ENCODE data around the gene OR1E1. TPM values are rescaled to one million over a fixed set of nuclear protein-coding genes. Genes with fewer than 3 reads are reported as not detected.
"Not testable (repeated sequence)": the region's sequence is repeated elsewhere in the genome, so short reads cannot be mapped to it uniquely, and the experiment has no call there.

Gene OR1E1, protein sequence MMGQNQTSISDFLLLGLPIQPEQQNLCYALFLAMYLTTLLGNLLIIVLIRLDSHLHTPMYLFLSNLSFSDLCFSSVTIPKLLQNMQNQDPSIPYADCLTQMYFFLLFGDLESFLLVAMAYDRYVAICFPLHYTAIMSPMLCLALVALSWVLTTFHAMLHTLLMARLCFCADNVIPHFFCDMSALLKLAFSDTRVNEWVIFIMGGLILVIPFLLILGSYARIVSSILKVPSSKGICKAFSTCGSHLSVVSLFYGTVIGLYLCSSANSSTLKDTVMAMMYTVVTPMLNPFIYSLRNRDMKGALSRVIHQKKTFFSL
- not detected for total RNA-seq

DNA sequence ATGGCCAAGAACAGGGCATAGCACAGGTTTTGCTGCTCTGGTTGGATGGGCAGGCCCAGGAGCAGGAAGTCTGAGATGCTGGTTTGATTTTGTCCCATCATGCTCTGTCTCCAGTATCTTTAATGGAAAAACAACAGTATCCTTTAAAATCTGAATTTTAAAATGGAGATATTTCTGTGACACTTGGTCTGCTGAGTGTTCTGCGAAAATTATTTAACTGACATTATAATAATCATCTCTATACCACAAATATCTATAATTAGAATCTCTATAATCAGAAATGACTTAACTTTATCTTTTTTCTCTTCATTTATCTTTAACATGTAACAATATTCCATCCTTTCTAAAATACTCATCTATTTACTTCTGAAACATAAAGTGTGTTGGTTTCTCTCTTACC lies at the start of gene OR1E1:
Gene OR1E1, minus strand, starts transcription at position 101 of the 400 bp plus-strand sequence. Its CDS starts 0 bp downstream, at position 101.
- TF ChIP-seq, protein P1, sequence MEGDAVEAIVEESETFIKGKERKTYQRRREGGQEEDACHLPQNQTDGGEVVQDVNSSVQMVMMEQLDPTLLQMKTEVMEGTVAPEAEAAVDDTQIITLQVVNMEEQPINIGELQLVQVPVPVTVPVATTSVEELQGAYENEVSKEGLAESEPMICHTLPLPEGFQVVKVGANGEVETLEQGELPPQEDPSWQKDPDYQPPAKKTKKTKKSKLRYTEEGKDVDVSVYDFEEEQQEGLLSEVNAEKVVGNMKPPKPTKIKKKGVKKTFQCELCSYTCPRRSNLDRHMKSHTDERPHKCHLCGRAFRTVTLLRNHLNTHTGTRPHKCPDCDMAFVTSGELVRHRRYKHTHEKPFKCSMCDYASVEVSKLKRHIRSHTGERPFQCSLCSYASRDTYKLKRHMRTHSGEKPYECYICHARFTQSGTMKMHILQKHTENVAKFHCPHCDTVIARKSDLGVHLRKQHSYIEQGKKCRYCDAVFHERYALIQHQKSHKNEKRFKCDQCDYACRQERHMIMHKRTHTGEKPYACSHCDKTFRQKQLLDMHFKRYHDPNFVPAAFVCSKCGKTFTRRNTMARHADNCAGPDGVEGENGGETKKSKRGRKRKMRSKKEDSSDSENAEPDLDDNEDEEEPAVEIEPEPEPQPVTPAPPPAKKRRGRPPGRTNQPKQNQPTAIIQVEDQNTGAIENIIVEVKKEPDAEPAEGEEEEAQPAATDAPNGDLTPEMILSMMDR (IDR thresholded peaks at IDR 0.05): no peak
- TF ChIP-seq POLR2A (IDR thresholded peaks at IDR 0.05): no peak
- intact Hi-C loops (cut with DNase I; ENCODE audit: low total_unique reads): no loop called here
- no peak for DNase-seq (ENCODE audit: low spot score in 2 of 2)
- WGBS, 2 donors: 89 to 91% methylated on average over 1 of the region's 1 CpG
- H3K4me3 ChIP-seq (ENCODE audit: low read depth, poor library complexity, severe bottlenecking): no peak within 1 kb of the TSS

DNA sequence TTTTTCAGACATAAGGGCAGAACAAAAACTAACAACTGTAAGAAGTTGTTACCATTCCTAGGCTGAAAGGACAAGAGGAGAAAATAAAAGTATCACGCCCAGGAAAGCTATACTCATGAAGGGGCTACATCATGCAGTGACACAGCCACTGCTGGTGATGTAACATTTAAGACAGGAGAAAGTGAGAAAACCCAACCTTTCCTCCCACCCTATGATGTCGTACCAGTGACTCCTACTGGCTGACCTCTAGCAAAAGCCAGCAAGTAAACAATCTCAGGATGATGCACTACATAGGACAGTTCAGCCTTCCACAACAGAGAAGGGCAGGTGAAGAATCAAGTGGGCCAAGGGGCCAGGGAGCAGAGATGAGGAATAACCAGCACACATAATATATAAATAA lies 49.4 kb upstream of the OR1E1 start:
- DNase-seq (ENCODE audit: low spot score in 2 of 2): no peak
- 35 to 44% methylated on average over 2 of the region's 2 CpGs for WGBS, 2 donors

DNA sequence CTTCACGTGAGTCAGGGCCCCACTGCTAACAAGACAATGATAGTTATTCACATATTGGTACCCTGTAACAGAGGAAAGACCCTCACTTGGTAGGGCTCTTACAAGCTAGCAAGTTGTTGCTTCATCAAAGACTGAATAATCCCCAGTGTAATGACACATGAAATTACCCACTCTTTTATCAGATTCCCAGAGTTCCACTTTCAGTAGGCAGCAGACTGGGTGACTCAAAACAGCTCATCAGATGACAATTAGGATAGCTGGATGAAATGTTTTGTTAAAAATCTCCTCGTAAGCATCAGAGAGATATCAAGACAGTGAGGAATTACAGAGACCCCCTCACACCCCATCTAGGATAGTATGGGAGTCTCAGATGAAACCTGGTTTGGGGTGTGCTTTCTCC lies 42.2 kb upstream of the OR1E1 start:
- no peak for DNase-seq (ENCODE audit: low spot score in 2 of 2)
- no peak overlapping the region for H3K4me3 ChIP-seq (ENCODE audit: low read depth, poor library complexity, severe bottlenecking)
- TF ChIP-seq, protein P1 (IDR thresholded peaks at IDR 0.05): no peak
- TF ChIP-seq POLR2A (IDR thresholded peaks at IDR 0.05): no peak
- WGBS, 2 donors: 77 to 78% methylated on average over 2 of the region's 2 CpGs
- intact Hi-C loops (cut with DNase I; ENCODE audit: low total_unique reads): no loop called here

More for the DNA sequence above, 49.4 kb upstream of the OR1E1 start:
- no peak for TF ChIP-seq POLR2A (IDR thresholded peaks at IDR 0.05)
- TF ChIP-seq, protein P1 (IDR thresholded peaks at IDR 0.05): no peak
- intact Hi-C loops (cut with DNase I; ENCODE audit: low total_unique reads): no loop called here
- H3K4me3 ChIP-seq (ENCODE audit: low read depth, poor library complexity, severe bottlenecking): no peak overlapping the region

DNA sequence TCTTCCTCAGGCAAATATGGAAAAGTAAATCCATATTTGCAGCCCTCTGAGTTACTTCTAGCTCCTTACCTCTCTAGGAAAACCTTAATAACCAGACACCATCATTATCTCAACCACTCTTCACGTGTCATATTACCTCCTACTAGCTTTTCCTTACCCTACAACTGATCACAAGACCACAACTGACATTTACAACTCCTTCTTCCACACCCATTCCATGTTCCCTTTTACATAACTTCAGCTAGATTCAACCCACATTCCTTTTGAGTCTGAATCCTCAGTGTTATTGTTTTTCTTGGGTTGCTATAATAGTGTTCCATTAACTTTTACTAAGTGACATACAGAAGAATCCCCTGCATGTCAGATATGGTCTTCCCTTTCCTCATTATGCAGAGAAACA lies 40.2 kb upstream of the OR1E1 start:
- 63 to 77% methylated on average over 1 of the region's 1 CpG for WGBS, 2 donors
- no peak overlapping the region for H3K4me3 ChIP-seq (ENCODE audit: low read depth, poor library complexity, severe bottlenecking)
- no peak for TF ChIP-seq POLR2A (IDR thresholded peaks at IDR 0.05)
- TF ChIP-seq, protein P1 (IDR thresholded peaks at IDR 0.05): no peak
- intact Hi-C loops (cut with DNase I; ENCODE audit: low total_unique reads): no loop called here
- DNase-seq (ENCODE audit: low spot score in 2 of 2): no peak

DNA sequence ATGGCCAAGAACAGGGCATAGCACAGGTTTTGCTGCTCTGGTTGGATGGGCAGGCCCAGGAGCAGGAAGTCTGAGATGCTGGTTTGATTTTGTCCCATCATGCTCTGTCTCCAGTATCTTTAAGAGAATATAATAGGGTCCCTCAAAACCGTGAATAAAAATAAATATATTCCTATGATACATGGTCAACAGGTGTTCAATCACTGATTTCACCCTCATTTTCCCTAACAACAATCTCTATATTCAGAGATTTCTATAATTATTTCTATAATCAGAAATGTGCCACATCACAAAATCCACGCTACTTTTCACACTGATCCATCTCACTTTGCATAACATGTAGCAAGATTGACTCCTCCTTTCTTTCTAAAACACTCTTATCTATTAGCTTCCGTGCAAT lies 35.5 kb upstream of the OR1E1 start, which contains the start of gene OR1E2:
Gene OR1E2, minus strand, starts transcription at position 101 of the 400 bp plus-strand sequence. Its CDS starts 0 bp downstream, at position 101.
- H3K4me3 ChIP-seq (ENCODE audit: low read depth, poor library complexity, severe bottlenecking): no peak within 1 kb of the TSS
- WGBS, 2 donors: 73 to 84% methylated on average over 3 of the region's 3 CpGs

DNA sequence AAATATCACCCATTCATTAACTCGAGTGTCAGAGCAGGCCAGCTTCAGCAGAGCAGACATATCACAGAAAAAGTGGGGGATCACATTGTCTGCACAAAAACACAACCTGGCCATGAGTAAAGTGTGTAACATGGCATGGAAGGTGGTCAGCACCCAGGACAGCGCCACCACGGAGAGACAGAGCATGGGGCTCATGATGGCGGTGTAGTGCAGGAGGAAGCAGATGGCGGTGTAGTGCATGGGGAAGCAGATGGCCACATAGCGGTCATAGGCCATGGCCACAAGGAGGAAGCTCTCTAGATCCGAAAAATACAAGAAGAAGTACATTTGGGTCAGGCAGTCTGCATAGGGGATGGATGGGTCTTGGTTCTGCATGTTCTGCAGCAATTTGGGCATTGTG lies 35.0 kb upstream of the OR1E1 start:
- intact Hi-C loops (cut with DNase I; ENCODE audit: low total_unique reads); DNase-seq (ENCODE audit: low spot score in 2 of 2); H3K4me3 ChIP-seq (ENCODE audit: low read depth, poor library complexity, severe bottlenecking): not testable (repeated sequence)
- 36 to 41% methylated on average over 7 of the region's 7 CpGs for WGBS, 2 donors

More for the DNA sequence above, 35.5 kb upstream of the OR1E1 start, which contains the start of gene OR1E2:
- TF ChIP-seq, protein P1 (IDR thresholded peaks at IDR 0.05): no peak
- no peak for TF ChIP-seq POLR2A (IDR thresholded peaks at IDR 0.05)
- no peak for DNase-seq (ENCODE audit: low spot score in 2 of 2)
- intact Hi-C loops (cut with DNase I; ENCODE audit: low total_unique reads): no loop called here

Data from lower leg skin (tissue), 4 donors.